HG03097 (cell line): ENCODE data around the gene VSIG1.

Experiments used
- ATAC-seq: cut with Tn5 transposase; IDR thresholded peaks from one replicate; pipeline ENCODE4 v1.9.1; 2021; ENCODE audit not compliant: unreplicated experiment, low FRiP score

The VSIG1 gene

GRCh38 chrX:108059801-108060200 lies 14.9 kb downstream of the VSIG1 start:
- ATAC-seq, result no peak

- ATAC-seq, result no peak
Observed at GRCh38 chrX:108064001-108064400, 19.1 kb downstream of the VSIG1 start.

- ATAC-seq, result no peak
Observed at GRCh38 chrX:108064613-108065012, 19.7 kb downstream of the VSIG1 start.

- ATAC-seq, result no peak
Observed at GRCh38 chrX:108068121-108068520, 23.3 kb downstream of the VSIG1 start.

- no peak for ATAC-seq
Observed at GRCh38 chrX:108070891-108071290, 26.0 kb downstream of the VSIG1 start.

- ATAC-seq, result no peak
Observed at GRCh38 chrX:108071578-108071977, 26.7 kb downstream of the VSIG1 start.

- ATAC-seq, result no peak
Observed at GRCh38 chrX:108072746-108073145, 27.9 kb downstream of the VSIG1 start.

GRCh38 chrX:108081110-108081509 lies 36.2 kb downstream of the VSIG1 start:
- no peak for ATAC-seq

GRCh38 chrX:108087792-108088191 lies 42.9 kb downstream of the VSIG1 start:
- no peak for ATAC-seq

- no peak for ATAC-seq
Observed at GRCh38 chrX:108088511-108088910, 43.6 kb downstream of the VSIG1 start.

- ATAC-seq, result no peak
Observed at GRCh38 chrX:108090491-108091263, 45.8 kb downstream of the VSIG1 start.

GRCh38 chrX:108091264-108091877 lies 46.5 kb downstream of the VSIG1 start, which contains the start of the genes ATG4A and PSMD10:
Gene ATG4A, plus strand, starts transcription at chrX:108091778. Its CDS starts 49 bp downstream, at chrX:108091827.
Gene PSMD10, minus strand, starts transcription at chrX:108091542. Its CDS starts 22 bp downstream, at chrX:108091520.
- peak; percentile 98 for ATAC-seq

GRCh38 chrX:108091878-108092291 lies 47.0 kb downstream of the VSIG1 start:
- peak; percentile 43 for ATAC-seq

GRCh38 chrX:108097380-108097779 lies 52.5 kb downstream of the VSIG1 start:
- ATAC-seq, result no peak

GRCh38 chrX:108105473-108105872 lies 60.6 kb downstream of the VSIG1 start:
- no peak for ATAC-seq

- no peak for ATAC-seq
Observed at GRCh38 chrX:108114541-108114940, 69.7 kb downstream of the VSIG1 start.

GRCh38 chrX:108117988-108118387 lies 73.1 kb downstream of the VSIG1 start:
- ATAC-seq, result no peak

GRCh38 chrX:108121291-108121690 lies 76.4 kb downstream of the VSIG1 start:
- ATAC-seq, result no peak

GRCh38 chrX:108122748-108123147 lies 77.9 kb downstream of the VSIG1 start:
- ATAC-seq, result no peak

GRCh38 chrX:108123591-108124366 lies 78.9 kb downstream of the VSIG1 start:
- ATAC-seq, result no peak

GRCh38 chrX:108126661-108127060 lies 81.8 kb downstream of the VSIG1 start:
- ATAC-seq, result no peak
